Fibroblast of the aortic adventitia (primary cell): Measurements from ENCODE around the gene FAF2. TPM values are rescaled to one million over a fixed set of nuclear protein-coding genes. Genes with fewer than 3 reads are reported as not detected.
"Not testable (repeated sequence)": the region's sequence is repeated elsewhere in the genome, so short reads cannot be mapped to it uniquely, and the experiment has no call there.

Source experiments
- DNase-seq: peaks from one replicate; pipeline ENCODE4 v3.0.0-alpha.2; 2010; ENCODE audit warnings: low read depth
- H3K4me3 ChIP-seq: 2 replicates; pipeline ENCODE4 v1.5.1; 2011; ENCODE audit warnings: low read depth, mild to moderate bottlenecking, control low read depth, low read length, moderate library complexity
- total RNA-seq: library from RNA; depleted of rRNA; stranded (reverse); fragments of >200 nt; gene quantifications from 2 replicates; pipeline ENCODE4 v1.2.3, GENCODE V29; 2012; ENCODE audit warnings: low replicate concordance
- TF ChIP-seq, protein P1 (sequence below): IDR thresholded peaks from 2 replicates; pipeline ENCODE4 v1.5.1; 2011; ENCODE audit warnings: mild to moderate bottlenecking, low read length, control low read depth, inconsistent platforms; ENCODE audit not compliant: insufficient read depth

FAF2 gene
- total RNA-seq, 1 donor = 45.3 TPM

DNA sequence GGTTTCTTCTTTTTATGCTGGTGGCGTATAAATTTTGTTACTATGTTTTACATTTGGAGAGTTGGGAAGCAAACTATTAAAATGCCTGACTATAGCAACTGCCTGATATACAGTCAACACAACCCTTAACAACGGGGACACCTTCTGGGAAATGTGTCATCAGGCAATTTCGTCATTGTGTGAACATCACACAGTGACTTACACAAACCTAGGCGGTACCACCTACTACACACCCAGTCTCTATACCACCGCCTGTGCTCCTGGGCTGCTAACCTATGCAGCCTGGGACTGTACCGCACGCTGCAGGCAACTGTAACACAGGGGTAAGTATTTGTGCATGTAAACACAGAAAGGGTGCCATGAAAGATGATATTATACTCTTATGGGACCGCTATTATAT, 99.6 kb downstream of the FAF2 start:
- TF ChIP-seq, protein P1, sequence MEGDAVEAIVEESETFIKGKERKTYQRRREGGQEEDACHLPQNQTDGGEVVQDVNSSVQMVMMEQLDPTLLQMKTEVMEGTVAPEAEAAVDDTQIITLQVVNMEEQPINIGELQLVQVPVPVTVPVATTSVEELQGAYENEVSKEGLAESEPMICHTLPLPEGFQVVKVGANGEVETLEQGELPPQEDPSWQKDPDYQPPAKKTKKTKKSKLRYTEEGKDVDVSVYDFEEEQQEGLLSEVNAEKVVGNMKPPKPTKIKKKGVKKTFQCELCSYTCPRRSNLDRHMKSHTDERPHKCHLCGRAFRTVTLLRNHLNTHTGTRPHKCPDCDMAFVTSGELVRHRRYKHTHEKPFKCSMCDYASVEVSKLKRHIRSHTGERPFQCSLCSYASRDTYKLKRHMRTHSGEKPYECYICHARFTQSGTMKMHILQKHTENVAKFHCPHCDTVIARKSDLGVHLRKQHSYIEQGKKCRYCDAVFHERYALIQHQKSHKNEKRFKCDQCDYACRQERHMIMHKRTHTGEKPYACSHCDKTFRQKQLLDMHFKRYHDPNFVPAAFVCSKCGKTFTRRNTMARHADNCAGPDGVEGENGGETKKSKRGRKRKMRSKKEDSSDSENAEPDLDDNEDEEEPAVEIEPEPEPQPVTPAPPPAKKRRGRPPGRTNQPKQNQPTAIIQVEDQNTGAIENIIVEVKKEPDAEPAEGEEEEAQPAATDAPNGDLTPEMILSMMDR = no peak
- no peak overlapping the region for H3K4me3 ChIP-seq
- no peak for DNase-seq

DNA sequence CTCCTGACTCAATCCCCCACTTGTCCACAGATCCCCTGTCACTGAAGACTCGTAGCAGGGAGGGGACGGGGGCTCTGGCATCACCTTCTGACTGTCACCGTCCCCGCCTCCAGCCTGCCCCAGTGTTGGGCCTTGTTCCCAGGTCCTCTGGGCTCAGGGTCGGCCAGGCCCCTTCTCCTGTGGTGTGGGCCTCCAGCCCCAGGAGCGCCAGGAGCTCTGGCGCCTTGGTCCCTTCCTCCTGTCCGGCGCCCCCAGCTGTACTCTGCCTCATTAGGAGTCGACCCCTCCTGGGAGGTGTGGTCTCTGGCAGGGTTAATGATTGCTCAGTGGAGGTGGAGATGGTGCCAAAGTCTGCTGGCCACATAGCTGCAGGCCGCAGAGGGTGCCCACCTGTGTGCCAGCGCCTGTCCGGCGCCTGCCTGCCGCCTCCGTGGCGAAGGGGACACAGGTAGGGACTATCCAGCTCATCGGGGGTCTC, 100.8 kb downstream of the FAF2 start, which contains the start of gene CDHR2:
CDHR2 (plus strand) TSS at position 376 of the 478 bp plus-strand sequence. CDS start 16,011 bp downstream, outside the sequence.
- no peak within 1 kb of the TSS for H3K4me3 ChIP-seq
- no peak for DNase-seq
- TF ChIP-seq, protein P1 = no peak

DNA sequence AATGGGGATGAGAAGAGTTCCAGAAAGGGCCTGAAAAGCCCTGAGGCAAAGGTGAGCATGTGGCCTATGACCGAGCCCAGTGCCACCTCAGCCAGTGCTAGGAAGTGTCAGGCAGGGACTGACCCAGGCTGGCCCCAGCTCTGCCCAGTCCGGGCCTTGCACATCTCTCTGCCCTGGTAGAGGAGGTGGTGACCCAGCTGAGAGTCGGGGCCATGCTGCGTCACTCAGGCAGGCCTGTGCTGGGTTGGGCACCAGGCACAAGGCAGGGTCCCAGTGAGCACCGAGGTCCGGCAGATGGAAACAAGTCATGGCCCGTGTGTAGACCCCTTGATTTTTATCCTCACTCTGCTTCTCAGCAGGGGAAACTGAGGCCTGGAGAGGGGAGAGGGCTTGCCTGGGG, 101.7 kb downstream of the FAF2 start:
- no peak for DNase-seq
- TF ChIP-seq, protein P1 = no peak
- no peak overlapping the region for H3K4me3 ChIP-seq

DNA sequence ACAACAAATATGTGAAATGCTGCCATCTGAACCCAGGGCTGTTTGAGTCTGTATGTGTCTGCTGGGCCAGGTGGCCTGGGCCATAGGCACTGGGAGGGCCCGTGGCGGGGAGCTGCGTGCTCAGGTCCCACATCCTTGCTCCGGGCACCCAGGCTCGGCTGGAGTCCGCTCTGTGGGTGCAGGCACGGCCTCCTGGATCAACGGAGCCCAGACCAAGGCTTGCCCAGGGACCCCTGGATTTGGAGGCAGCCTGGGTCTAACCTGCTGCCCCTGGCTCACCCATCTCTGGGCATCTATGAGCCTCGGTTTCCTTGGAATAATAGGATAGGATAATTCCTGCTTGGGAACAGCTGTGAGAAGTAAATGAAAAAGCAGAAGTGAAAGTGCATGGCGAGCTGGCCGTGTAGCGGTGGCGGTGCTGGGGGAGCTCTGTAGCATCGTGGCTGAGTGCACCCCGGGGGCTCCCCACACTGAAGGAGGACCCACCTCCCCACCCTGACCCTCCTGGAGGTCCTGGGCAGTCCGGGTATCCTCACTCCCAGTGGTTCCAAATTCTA, 102.2 kb downstream of the FAF2 start:
- TF ChIP-seq, protein P1 = no peak
- no peak overlapping the region for H3K4me3 ChIP-seq
- DNase-seq = no peak

DNA sequence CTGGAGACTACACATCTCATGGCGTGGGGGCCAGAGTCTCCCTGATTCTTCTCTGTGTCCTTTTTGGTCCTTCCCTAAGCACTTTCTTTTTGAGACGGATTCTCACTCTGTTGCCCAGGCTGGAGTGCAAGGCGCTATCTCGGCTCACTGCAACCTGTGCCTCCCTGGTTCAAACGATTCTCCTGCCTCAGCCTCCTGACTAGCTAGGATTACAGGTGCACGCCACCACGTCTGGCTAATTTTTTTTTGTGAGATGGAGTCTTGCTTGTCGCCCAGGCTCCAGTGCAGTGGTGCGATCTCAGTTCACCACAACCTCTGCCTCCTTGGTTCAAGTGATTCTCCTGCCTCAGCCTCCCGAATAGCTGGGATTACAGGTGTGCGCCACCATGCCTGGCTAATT, 102.8 kb downstream of the FAF2 start:
- not testable (repeated sequence) for DNase-seq, H3K4me3 ChIP-seq

DNA sequence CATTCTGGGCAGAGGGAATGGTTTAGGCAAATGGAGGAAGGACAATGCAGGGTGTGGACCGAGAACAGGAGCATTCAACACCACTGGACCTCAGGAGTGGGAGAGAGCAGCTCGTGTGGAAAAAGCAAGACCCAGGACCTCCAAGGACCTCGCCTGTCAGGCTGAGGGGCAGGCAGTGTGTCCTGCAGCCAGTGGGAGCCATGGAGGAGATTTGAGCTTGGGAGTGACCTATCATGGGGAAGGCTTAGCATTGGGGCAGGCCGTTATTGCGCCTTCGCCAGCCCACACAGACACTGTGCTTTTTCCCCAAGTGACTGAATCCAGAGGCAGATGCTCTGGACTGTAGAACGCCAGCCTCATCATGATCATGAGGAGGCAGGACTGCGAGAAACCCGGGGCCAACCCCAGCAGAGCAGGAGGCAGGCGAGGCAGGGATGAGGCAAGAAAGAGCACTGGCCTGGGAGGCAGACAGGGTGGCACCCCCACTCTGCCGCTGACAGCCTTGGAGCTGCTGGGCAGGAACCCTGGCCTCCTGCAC, 104.2 kb downstream of the FAF2 start:
- DNase-seq = no peak
- TF ChIP-seq, protein P1 = no peak
- H3K4me3 ChIP-seq = no peak overlapping the region

DNA sequence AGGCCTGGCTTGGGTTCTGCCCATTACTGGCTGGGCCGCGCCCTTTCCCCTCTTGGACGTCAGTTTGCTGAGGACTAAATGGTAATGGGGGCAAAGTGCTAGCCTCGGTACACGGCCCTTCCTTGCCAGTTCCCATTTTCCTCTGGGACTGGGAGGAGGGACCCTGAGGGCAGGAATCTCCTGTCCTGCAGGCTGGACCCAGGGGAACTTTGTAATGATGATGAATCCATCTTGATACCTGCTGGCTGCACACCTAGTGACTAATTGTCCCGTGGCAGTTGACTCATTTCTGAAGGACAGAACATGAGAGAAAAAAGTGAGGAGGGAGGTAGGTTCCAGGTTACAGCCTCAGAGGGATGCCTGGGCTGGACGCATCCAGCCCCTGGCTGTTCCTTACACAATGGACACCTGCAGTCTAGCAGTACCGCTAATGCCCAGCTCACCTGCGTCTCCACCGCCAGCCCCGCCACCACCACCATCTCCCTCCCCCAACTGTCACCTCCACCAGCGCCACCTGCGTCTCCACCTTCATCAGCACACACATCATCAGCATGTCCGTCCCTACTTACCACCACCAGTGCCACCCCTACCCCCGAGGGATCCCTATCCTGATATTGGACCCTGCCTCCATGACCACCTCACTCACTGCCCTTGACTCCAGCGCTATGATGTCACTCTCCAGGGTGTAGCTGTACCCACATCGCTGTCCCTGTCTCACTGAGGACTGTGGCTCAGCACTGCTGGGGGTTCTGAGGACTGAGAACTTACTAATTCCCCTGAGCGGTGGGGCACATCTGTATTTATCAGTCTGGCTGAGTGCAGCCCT, 105.3 kb downstream of the FAF2 start:
- no peak overlapping the region for H3K4me3 ChIP-seq
- no peak for DNase-seq
- TF ChIP-seq, protein P1 = no peak
